Medulla oblongata (tissue), 1 donor: ENCODE results near the gene TENT5A.
"Not testable (repeated sequence)": the region's sequence is repeated elsewhere in the genome, so short reads cannot be mapped to it uniquely, and the experiment has no call there.

Source experiments
- DNase-seq: peaks from one replicate; pipeline ENCODE4 v3.0.0-alpha.2; 2015; ENCODE audit errors: extremely low spot score

The TENT5A gene

DNA sequence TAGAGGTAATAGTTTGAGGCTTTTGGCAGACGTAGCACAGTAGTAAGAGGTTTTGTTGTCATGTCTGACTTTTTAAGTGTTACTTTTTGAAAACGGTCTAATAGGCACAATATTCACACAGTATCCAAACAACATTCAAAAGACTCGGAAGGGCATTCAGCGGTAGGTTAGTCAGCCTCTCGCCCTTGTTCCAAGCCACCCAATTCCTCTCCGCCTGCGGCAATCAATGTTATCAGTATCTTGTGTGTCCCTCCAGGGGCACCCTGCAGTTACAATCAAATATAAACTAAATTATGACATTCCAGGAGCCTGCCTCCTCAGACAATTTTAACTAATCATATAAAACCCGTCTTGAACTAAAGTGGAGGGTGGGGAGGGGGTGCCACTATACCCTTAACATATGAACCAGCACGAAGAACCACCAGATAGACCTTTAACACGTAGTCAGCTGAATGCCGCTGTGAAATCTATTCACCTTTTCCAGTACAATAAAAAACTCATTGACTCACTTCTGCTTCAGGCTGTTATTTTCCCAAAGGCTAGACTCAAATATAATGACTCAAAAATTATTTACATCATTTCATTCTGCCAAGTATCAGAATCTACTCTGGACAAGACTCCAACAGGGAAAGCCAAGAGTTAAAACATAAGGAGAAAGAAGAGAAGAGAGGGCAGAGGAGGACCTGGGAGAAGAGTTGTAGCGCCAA is 1.6 kb downstream of the TENT5A start:
- DNase-seq = peak; percentile 23

DNA sequence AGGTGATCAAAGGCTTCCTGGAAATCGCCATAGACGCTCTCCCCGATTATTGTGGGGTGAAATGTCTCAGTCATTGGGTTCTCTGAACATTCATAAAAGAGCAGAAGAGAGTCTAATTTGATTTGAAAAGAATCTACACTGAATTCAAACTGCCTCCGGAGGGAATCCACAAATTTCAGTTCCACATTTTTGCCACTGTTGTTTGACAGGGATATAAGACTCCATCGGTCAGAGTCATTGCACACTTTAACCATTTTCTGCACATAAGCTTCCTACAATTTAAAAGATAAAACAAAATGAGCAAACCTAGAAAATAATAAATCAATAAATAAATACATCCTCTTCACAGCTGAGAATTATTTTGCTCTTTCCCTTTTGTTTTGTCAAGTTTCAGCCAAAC is 2.3 kb downstream of the TENT5A start:
- peak; percentile 46 for DNase-seq

DNA sequence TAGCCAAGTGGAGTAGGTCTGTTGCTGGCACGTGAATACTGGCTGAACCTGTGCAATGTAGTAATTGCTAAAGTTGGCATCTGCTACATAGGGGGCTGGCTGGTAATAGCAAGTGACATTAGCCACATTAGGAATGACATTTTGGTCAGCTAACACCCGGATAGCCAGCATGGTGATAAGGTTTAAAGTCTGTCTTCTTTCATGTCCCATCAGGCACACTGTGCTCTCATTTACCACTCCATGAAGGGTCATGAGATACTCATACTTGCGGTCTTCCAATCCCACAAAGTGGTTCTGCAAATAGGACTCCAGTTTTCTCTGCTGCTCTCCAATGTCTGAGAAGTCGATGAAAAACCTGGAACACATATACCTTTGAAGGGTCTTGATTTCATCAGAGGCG is 2.8 kb downstream of the TENT5A start:
- DNase-seq = peak; percentile 38

DNA sequence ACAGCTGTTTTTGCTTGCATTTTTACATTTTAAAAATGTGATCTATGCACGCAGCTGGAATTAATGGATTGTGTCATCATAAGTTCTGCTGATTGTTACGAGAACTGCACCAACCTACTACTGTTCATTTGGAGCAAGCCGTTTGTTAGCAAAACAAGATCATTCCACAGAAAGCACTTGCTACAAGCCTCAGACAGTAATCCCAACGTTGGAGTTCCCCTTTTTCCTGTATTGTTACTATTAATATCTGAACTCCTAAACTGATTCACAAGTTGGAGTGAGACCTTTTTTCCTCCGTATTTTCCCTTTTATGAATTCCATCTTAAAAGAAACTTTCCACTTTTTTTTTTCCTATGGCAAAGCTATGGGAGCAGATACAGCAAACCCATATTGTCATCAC is 3.5 kb downstream of the TENT5A start:
- DNase-seq = no peak

DNA sequence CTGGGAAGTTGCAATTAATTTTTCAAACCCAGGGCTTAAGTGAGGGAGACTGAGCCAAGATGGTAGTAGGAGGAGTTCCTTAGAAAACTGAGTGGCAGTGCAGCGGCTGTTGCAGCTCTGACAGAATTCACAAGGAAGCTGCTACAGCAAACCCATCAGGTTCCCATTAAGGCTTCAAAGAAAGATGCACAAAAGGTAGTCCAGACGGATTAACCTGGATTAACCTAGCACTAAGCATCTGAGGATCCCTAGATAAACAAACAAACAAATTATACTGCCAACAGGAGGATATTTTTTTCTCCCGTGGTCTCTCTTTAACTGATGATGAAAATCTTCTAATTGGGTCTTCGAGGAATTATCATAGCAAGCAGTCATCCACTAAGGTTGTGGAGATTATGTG is 5.2 kb downstream of the TENT5A start:
- no peak for DNase-seq

DNA sequence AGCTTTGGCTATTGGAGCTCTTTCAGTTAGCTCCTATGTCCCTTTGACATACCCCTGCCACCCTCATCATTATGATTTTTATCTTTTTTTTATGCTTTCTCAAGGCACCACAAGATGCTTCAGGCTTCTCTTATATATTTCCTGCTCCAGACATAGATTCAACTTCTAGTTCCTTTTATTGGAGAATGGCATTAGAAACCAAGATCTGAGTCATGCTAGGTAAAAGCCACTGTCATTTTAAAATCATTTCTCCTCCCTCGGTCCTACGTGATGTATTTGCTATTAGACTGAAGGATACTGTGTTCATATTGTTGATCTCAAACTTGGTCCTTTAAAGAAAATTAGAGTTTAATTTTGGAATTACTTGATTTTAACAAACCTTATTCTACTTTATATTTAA is 8.3 kb downstream of the TENT5A start:
- DNase-seq = no peak

DNA sequence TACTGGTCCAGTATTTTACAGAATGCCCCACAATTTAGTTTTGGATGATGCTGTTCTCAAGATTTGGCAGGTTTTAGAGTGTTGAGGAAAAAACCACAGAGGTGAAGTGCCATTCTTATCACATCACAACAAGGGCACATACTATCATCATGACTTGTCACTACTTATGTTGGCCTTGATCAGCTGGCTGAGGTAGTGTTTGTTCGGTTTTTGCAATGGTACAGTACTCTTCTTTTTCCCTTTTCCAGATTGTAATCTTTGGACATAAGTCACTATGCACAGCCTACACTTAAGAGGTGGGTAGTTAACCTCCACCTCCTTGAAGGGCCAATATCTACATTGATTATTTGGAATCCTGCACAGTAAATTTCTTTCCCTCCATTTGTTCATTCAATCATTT is 8.8 kb downstream of the TENT5A start:
- DNase-seq = no peak

DNA sequence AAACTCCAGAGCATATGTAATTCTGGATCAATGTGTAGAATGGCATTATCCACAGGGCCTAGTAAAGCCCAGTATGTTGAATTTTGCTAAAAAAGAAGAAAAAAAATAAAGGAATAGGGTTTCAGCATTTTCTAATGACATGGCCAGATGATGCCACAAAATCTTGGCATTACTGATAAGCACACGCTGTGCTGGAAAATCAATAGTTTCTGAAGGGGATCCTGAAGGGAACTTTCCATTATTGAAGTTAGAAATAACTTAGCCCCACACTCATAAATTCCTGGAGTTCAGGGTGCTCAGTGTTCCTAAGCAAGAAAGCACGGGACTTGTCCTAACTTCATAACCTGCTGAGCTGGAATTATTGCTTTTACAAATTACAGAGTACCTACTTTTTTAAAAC is 10.8 kb downstream of the TENT5A start:
- DNase-seq = no peak

DNA sequence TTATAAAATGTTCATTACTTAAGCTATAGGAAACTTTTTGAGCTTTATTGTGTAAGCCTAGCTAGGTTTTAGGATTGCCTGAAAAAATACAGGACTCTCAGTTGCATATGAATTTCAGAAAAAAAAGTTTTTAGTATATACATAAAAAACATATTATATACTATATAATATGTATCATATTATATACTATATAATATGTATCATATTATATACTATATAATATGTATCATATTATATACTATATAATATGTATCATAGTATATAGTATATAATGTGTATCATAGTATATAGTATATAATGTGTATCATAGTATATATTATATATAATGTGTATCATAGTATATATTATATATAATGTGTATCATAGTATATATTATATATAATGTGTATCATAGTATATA is 11.9 kb downstream of the TENT5A start:
- DNase-seq = not testable (repeated sequence)

DNA sequence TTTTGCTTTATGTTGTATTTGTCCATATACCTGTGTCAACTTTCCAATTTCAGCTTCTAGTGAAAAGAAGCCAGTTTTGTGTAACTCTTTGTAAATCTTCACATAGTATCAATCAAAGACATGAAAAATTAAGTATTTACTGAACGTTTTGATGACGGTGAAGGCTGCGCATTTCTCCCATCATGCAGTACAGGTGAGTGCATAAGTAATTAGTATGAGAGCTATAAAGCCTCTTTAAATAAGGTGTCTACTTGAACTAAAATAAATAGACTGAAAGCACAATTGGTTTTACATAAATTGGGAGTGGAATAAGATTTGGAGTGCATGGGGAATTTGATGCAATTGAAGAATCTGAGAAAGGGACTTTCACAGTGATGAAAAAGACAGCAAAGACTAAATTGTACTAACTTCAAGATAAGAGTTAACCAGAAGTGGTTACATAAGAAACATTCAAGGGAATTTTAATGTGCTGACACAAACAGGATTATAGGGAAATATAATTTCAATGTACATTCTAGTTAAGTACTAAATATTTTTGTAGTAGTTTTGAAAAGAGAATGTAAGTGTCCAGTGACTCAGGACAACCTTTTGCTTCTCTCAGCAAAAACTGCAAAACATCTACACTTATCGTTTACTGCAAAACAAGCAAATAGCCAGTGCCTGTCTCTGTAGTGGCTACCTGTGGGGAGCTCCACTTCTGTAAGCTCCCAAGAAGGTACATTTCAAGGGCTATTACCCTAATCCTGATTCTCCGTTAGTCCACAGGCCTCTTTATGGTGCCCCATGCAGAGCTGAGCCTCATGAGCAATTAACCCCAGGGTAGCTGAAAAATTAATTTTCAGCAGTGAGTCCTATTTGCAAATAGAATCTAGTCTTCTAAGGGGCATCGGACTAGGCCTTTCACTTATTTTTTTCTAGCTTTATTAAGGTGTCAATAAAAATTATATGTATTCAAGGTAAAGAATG is 13.0 kb downstream of the TENT5A start:
- no peak for DNase-seq

DNA sequence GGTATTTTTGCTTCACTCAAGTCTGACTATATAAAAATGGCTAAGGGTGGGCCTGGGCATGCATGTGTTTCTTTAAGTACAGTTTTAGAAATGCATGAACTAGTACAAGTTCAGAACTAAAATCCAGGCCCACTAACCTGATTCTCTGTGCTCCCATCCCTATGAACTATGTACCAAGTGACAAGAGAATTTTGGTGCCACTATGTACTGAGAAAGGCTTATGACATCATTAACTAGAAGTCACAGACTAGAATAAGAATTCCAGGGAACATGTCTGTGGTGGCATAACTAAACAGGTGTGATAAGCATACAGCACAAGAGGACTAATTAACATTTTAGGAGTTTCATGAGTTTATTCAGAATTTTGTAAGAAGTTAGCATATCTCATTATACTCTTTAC is 16.1 kb downstream of the TENT5A start:
- DNase-seq = no peak

DNA sequence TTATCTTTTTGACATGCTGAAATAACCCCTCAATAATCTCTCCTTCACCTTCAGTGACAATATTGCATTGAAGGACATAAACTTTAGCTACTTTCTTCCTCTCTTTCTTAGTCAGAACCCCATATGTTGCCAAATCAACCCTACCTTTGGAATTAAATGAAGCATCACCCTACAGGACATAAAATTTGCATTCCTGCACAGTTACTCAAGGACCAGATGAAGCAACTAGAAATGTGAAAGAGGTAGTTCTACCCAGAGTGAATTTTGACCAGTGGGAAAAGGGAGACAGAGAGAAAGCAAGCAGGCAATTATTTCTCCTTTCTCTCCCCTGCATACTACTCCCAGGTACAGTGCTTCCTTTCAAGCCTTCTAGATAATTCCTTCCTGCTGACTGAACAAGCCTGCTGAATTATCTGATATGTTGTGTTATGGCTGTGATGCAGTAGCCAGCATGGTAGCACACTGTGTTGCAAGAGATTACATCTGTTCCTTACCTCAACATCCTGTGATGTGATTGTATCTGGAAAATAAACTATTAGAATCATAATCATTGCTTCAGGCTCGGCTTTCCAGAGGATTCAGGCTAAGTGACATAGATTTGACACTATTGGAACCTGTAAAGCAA is 16.6 kb downstream of the TENT5A start:
- DNase-seq = no peak

DNA sequence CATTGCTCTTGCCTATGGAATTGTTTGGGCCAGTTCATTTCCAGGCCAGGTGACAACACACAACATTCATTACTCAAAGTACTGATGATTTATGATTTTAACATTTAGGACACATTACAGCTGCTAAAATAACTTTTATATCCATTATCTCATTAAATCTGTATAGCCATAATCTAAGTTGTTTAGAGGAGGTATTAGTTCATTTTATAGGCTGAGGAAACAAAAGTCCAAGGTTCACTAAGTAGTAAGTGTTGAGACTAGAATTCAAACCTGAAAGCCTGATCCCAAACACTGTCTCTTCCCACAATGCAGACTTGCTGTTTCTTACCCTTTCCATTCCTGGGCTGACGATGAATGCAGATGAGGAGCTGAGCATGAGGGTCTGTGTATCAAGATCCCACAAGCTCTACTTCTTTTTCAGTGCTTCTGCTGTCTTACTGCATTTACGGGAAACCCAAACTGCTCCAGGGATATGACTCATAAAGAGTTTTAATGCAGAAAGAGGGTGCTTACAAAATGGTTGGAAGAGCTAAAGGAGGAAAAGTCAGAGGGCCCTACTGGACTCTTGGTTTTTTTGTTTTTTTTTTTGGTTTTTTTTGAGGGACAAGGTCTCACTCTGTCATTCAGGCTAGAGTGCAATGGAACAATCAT is 17.9 kb downstream of the TENT5A start:
- no peak for DNase-seq

DNA sequence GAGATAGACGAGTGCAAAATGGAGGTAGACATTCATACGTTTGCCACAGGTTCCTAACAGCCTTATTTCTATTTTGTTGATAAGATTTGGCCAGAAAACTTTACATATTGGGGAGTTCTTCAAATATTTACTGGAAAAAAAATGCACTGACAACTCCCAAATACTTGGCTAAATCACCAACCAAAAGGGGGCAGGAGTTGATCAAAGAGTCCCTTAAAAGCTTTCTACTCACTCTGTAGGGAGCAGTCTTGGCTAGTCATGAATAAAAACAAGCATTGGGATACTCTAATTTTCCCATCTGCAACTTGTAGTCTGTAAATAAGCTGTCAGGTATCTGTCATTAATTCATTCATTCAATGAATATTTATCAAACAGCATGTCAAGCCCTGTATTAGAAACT is 18.4 kb downstream of the TENT5A start:
- DNase-seq = peak; percentile 29

DNA sequence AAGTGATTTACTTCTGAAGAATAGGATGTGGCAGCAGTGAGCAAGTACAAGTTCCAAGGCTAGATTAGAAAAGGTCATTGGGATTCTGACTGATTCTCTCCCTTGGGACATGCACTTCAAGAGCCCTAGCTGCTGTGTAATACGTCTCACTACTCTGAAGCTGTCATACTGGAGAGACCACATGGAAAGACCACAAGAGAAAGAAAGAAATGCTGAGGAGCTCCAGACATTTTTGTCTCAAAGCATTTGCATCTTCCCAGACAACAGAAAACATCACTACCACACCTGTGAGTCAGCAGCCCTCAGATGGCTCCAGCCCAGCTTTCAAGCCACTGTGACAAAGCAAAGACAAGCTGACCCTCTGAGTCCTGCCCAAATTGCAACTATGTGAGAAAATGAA is 20.7 kb downstream of the TENT5A start:
- no peak for DNase-seq

DNA sequence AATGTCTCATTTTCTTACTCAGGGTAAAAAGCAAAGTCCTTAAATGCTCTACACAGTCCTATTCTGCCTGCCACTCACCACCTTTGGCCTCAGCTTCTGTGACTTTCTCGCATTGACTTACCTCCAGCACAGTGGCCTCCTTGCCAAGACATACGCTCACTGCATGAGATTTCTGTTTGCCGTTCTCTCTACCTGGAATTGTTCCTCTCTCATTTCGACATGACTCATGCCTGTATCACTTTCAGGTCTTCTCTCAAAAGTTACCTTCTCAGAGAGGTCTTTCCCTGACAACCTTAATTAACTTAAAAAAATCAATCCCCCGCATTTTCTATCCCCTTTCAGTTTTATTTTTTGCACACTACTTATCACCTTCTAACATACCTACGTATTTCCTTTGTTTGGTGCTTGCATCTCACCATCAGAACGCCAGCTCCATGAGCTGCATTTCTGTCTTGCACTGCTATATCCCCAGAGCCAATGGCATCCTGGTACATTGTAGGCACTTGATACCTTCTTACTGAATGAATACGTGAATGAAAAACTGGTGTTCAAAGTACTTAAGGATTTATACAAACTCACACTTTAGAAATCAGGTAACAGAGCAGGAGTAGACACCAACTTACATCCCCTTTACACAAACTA is 24.5 kb downstream of the TENT5A start:
- DNase-seq = no peak

DNA sequence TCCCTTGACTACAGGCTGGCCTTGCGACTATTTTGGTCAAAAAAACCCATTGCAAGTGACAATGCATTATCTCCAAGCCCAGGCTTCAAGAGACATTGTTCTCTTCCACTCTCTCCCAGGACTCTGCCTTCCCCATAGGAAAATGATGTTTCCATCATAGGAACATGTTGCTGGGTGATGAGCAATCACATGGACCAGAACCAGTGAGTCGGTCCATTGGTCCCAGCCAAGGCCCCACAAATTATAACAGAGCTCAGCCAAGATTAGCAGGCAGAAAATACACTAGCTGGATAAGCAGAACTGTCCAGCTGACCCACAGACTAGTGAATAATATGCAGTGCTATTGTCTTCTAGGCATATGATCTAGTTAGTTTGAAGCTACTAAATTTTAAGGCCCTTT is 27.4 kb downstream of the TENT5A start:
- no peak for DNase-seq

DNA sequence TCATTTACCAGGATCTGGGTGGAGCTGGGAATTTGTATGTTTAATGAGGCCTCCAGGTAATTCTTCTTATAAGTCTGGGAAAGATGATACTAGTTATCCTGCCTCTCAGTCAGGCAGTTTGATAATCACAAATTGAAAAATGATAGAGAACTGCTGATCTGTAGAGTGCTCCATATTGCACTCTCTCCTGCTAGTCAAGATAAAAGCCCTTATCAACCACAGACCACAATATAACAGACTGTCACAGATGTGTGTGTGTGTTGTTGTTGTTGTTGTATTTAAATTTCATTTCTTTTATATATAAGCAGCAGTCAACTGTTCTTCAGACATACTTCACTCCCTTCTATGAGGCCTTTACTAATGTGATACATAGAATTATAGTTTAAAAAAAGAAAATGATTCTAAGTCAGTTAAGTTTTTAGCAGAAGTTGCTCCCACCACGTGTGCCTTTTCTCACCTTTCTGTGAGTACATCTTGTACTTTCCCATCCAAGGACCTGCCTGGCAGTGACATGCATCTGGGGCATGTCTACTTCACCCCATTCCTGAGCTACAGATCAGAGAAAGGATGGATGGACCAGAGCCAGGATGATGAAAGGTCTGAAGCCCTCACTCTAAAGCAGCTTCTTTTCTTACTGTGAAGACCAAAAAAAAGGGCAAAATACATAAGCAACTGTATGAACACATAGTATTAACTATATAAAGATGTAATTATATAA is 29.8 kb downstream of the TENT5A start:
- DNase-seq = no peak

DNA sequence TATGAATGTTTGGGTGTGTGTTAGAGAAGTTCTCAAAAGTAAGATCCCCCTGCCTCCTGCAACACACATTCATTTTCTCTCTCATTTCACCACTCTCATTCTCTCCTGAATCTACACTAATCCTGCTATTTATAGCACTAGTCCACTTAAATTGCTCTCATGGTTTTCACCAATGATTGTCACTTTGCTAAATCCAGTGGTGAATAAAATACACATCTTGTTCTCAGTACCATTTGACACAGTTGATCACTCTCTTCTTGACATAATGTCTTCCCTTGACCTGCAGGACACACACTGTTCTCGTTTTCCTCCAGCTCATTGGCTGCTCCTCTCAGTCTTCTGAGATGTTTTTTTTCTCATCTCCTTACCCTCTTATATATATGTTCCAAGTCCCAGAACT is 32.1 kb downstream of the TENT5A start:
- no peak for DNase-seq

DNA sequence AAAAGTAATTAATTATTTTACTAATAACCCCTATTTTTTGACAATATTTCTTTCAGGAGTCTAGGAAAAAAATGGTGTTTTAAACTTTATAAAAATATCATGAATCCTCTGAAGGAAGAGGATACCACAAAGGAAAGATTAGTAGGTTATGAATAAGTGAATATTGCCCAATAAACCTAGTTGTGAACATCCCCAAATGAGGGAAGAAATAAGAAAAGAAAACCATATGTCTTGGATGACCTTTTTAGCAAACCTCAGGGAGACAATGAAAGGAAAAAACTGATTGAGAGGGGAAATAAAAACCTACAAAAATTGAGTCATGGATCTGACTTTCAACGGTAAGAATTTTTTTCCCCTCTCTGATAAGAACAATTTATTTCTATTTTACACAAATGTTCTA is 34.4 kb downstream of the TENT5A start:
- DNase-seq = no peak

DNA sequence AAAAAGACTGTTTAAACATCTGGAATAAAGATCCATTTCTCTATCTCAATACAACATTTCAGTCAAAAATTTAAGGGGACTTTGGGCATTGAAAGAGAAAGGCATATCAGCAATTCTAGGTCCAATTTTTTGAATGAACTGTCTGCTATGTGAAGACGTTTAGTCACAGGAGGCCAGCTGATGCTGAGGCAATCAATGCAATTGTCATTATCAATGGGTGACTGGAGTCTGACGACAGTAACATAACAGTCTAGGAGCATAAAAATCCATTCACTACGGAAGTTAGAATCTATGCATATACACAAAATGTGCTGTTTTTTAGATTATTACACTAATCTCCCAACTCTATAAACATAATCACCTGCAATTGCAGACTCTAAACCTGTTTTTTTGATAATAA is 37.8 kb downstream of the TENT5A start:
- DNase-seq = no peak
